Renal pelvis (tissue), 4 donors: ENCODE data around the gene GABARAPL2. TPM values are rescaled to one million over a fixed set of nuclear protein-coding genes. Genes with fewer than 3 reads are reported as not detected.

ENCODE experiments used
- DNase-seq: peaks from one replicate; pipeline ENCODE4 v3.0.0-alpha.2; 2013
- polyA plus RNA-seq, 3 donors: library from polyadenylated mRNA; unstranded; fragments of 120-200 nt; gene quantifications; one replicate each; pipeline ENCODE4 v1.2.1, GENCODE V29; 2013; ENCODE audit not compliant: insufficient read length in 3 of 3

The GABARAPL2 gene
- polyA plus RNA-seq, 3 donors = 156 to 174 (median 170) TPM

- peak; percentile 98 for DNase-seq
Measured at GRCh38 chr16:75622761-75623605, 56.8 kb downstream of the GABARAPL2 start, which contains the start of gene ADAT1. Gene ADAT1, minus strand, starts transcription at chr16:75623281. Its CDS starts 2,482 bp downstream, at chr16:75620799.

- no peak for DNase-seq
Measured at GRCh38 chr16:75624921-75625334, 58.7 kb downstream of the GABARAPL2 start.

GRCh38 chr16:75626806-75627205, 60.6 kb downstream of the GABARAPL2 start:
- DNase-seq = no peak

Other genes starting within 250 kb of the GABARAPL2 start
- gene CFDP1, start 132.9 kb upstream of the GABARAPL2 start, polyA plus RNA-seq = 100 to 1,000 TPM; 148 to 189 (median 174) TPM
- gene TMEM170A, start 101.7 kb upstream of the GABARAPL2 start, polyA plus RNA-seq = 10 to 100 TPM; 29.2 to 54.7 (median 43.1) TPM
- gene CHST6, start 70.9 kb upstream of the GABARAPL2 start, polyA plus RNA-seq = 1 to 10 TPM; 1.1 to 1.2 (median 1.2) TPM
- gene CHST5, start 30.3 kb upstream of the GABARAPL2 start, polyA plus RNA-seq = 1 to 10 TPM in 2 of 3 donors, under 1 TPM in 1; 0.47 to 1.3 (median 1.3) TPM
- 10 to 100 TPM; 19.8 to 23.4 (median 21.3) TPM for gene TMEM231, start 10.1 kb upstream of the GABARAPL2 start, polyA plus RNA-seq
- gene ADAT1, start 56.9 kb downstream of the GABARAPL2 start, polyA plus RNA-seq = 10 to 100 TPM; 38.9 to 66.6 (median 57.7) TPM
- 100 to 1,000 TPM; 126 to 140 (median 137) TPM for gene KARS1, start 81.3 kb downstream of the GABARAPL2 start, polyA plus RNA-seq
- gene TERF2IP, start 81.4 kb downstream of the GABARAPL2 start, polyA plus RNA-seq = 10 to 100 TPM; 70.9 to 84.0 (median 77.3) TPM
- gene CPHXL2, start 110.6 kb downstream of the GABARAPL2 start, polyA plus RNA-seq = under 1 TPM in 1 of 3 donors, not detected in 2; 0.22 TPM
- under 1 TPM in 2 of 3 donors, not detected in 1; 0.21 to 0.28 TPM for gene DUXB, start 135.1 kb downstream of the GABARAPL2 start, polyA plus RNA-seq
- gene CPHXL, start 160.1 kb downstream of the GABARAPL2 start, polyA plus RNA-seq = not detected